ENCODE measurements around the gene FAM204A.

The FAM204A gene

DNA sequence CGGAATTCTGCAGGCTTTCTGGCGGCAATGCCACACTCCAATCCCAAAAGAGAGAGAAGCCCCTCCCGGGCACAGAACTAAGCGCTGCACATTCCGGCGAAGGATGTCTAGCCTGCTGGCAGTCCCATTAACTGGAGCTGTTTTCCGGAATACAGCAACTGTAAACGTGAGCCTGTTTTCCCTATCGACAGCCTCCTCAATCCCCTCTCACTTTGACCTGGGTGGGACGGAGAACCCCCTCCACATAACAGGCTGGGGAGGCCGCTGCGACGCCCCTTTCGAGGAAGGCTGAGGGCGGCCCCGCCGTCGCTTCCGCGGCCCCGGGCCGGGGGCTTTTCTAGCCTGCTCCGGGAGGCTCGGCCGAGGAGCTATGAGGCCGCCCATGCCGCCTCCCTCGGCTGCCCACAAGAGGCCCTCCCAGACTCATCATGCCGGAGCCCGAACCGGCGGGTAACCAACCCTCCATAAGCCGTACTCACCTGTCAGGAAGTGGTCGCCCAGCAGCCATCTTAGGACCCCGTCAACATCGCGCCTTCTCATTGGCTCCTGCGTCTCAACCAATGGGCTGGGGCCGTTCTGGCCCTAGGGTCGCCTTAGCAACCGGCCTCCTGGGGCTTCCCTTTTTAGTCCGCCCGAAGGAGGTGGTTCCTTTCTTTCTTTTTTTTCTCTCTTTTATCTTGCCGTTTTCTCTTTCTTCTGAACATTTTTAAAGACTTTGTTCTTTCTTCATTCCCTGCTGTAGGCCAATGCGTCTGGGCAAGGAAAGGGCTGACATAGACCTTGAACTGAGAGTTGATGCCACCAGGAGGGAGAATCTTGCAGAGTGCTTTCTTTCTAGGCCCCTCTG lies at the start of gene FAM204A:
Gene FAM204A, minus strand, starts transcription at position 534 of the 847 bp plus-strand sequence. CDS start 5,909 bp downstream, outside the sequence.
- no peaks in the 10 kb centered on the region for H3K9me3 ChIP-seq
- H3K27me3 ChIP-seq, result peaks cover 24% of the 10 kb centered on the region
- H3K27ac ChIP-seq, result peak within 1 kb of the TSS; percentile 80

DNA sequence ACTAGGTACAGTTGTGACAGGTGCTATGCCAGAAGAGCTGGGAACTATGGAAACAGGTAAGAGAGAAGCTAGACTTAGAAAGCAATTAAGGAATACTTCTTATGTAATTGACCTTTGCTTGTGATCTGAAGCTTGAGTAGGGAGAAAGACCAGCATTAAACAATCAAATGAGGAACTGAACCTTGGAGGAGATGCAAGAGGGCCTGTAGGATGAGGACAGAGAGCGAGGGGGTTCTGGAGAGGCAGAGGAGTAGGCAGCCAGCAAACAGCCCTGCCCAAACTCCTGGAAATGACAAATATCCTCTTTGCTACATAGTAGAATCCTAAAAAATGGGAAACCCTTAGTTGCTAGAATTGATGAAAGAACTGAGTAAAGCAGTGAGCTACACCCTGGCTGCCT lies 41.6 kb upstream of the FAM204A start:
- Histone ChIP-seq H3K36me3 (no peaks in the 10 kb centered on the region), H3K27ac (no peak overlapping the region), H3K9me3 (no peaks in the 10 kb centered on the region), H3K27me3 (peaks cover 21% of the 10 kb centered on the region), H3K4me3 (ENCODE audit: low read depth in 1 of 2, low read length in 1 of 2) (no peak overlapping the region), H3K4me1 (ENCODE audit: control insufficient read depth in 1 of 2, insufficient read depth in 1 of 2, low read depth in 1 of 2, low read length in 1 of 2) (no peaks in the 10 kb centered on the region)
- no peak for TF ChIP-seq CTCF (IDR thresholded peaks at IDR 0.05)

More for the DNA sequence above, at the start of gene FAM204A:
- Histone ChIP-seq H3K4me3 (ENCODE audit: low read depth in 1 of 2, low read length in 1 of 2) (peak within 1 kb of the TSS; percentile 70 to 95), H3K36me3 (no peaks in the 10 kb centered on the region), H3K4me1 (ENCODE audit: control insufficient read depth in 1 of 2, insufficient read depth in 1 of 2, low read depth in 1 of 2, low read length in 1 of 2) (peaks cover 25 to 29% of the 10 kb centered on the region in 2 experiments)
- TF ChIP-seq CTCF (IDR thresholded peaks at IDR 0.05), result no peak

- Histone ChIP-seq H3K4me1 (ENCODE audit: control insufficient read depth in 1 of 2, insufficient read depth in 1 of 2, low read depth in 1 of 2, low read length in 1 of 2) (no peaks in the 10 kb centered on the region), H3K27ac (no peak overlapping the region), H3K36me3 (no peaks in the 10 kb centered on the region), H3K9me3 (no peaks in the 10 kb centered on the region), H3K4me3 (ENCODE audit: low read depth in 1 of 2, low read length in 1 of 2) (no peak overlapping the region), H3K27me3 (peaks cover 21% of the 10 kb centered on the region)
- no peak for TF ChIP-seq CTCF (IDR thresholded peaks at IDR 0.05)
Measured at GRCh38 chr10:118383063-118383689, 41.1 kb upstream of the FAM204A start.

- no peak for TF ChIP-seq CTCF (IDR thresholded peaks at IDR 0.05)
- no peak overlapping the region for H3K27ac ChIP-seq
- no peaks in the 10 kb centered on the region for H3K36me3 ChIP-seq
- peaks cover 65% of the 10 kb centered on the region for H3K27me3 ChIP-seq
- H3K9me3 ChIP-seq, result no peaks in the 10 kb centered on the region
- no peak overlapping the region for H3K4me3 ChIP-seq (ENCODE audit: low read depth in 1 of 2, low read length in 1 of 2)
- no peaks in the 10 kb centered on the region for H3K4me1 ChIP-seq (ENCODE audit: control insufficient read depth in 1 of 2, insufficient read depth in 1 of 2, low read depth in 1 of 2, low read length in 1 of 2)
Measured at GRCh38 chr10:118374404-118374803, 32.3 kb upstream of the FAM204A start.

DNA sequence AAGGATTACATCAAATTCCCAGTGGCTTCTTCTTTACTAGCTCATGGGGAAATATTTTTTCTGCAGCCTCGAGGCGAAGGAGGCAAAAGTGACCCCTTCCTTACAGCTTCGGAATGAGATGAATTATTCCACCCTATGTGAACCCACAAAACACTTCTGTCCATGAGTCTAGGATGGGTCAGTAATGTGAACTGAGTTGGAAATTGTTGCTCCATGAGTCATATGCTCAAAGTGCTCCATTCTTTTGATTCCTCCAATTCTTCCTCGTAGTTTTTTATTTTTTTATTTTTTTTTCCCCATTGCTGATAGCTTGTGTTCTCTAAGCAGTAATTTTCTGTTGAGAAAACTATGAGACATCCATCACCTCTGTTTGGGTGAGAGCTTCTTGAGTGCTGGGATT lies 31.7 kb upstream of the FAM204A start:
- no peaks in the 10 kb centered on the region for H3K36me3 ChIP-seq
- no peak overlapping the region for H3K27ac ChIP-seq
- TF ChIP-seq CTCF (IDR thresholded peaks at IDR 0.05), result no peak
- H3K27me3 ChIP-seq, result peaks cover 65% of the 10 kb centered on the region
- H3K9me3 ChIP-seq, result no peaks in the 10 kb centered on the region
- no peak overlapping the region for H3K4me3 ChIP-seq (ENCODE audit: low read depth in 1 of 2, low read length in 1 of 2)
- no peaks in the 10 kb centered on the region for H3K4me1 ChIP-seq (ENCODE audit: control insufficient read depth in 1 of 2, insufficient read depth in 1 of 2, low read depth in 1 of 2, low read length in 1 of 2)
